GM21528 (cell line): ENCODE measurements around the gene PPIE.
A peak's percentile ranks its signal among the peaks of the same experiment; 100 is the strongest.
"Not testable (repeated sequence)": the region's sequence is repeated elsewhere in the genome, so short reads cannot be mapped to it uniquely, and the experiment has no call there.

Experiments
- ATAC-seq: cut with Tn5 transposase; IDR thresholded peaks from one replicate; pipeline ENCODE4 v1.9.1; 2021; ENCODE audit warnings: mild to moderate bottlenecking, moderate library complexity; ENCODE audit not compliant: unreplicated experiment, low FRiP score

Gene PPIE

GRCh38 chr1:39757501-39757900 is 18.8 kb downstream of the PPIE start:
- ATAC-seq, result no peak

- no peak for ATAC-seq
These were observed 20.1 kb downstream of the PPIE start for GRCh38 chr1:39758556-39759435.

- ATAC-seq, result no peak
These were observed 20.7 kb downstream of the PPIE start for GRCh38 chr1:39759436-39759726.

- no peak for ATAC-seq
These were observed 21.7 kb downstream of the PPIE start for GRCh38 chr1:39760074-39761008.

- ATAC-seq, result no peak
These were observed 22.3 kb downstream of the PPIE start for GRCh38 chr1:39761016-39761415.

GRCh38 chr1:39761557-39762260 is 23.0 kb downstream of the PPIE start:
- no peak for ATAC-seq

- ATAC-seq, result no peak
These were observed 24.2 kb downstream of the PPIE start for GRCh38 chr1:39762550-39763540.

- not testable (repeated sequence) for ATAC-seq
These were observed 25.1 kb downstream of the PPIE start for GRCh38 chr1:39763619-39764374.

- not testable (repeated sequence) for ATAC-seq
These were observed 25.8 kb downstream of the PPIE start for GRCh38 chr1:39764512-39764911.

GRCh38 chr1:39766466-39766865 is 27.8 kb downstream of the PPIE start:
- not testable (repeated sequence) for ATAC-seq

GRCh38 chr1:39769502-39769901 is 30.8 kb downstream of the PPIE start:
- not testable (repeated sequence) for ATAC-seq

- ATAC-seq, result not testable (repeated sequence)
These were observed 31.7 kb downstream of the PPIE start for GRCh38 chr1:39770100-39771021.

GRCh38 chr1:39771022-39771532 is 32.4 kb downstream of the PPIE start, which contains the start of gene OXCT2:
Gene OXCT2, minus strand, starts transcription at chr1:39771348. Its CDS starts 93 bp downstream, at chr1:39771255.
- not testable (repeated sequence) for ATAC-seq

- ATAC-seq, result not testable (repeated sequence)
These were observed 34.8 kb downstream of the PPIE start for GRCh38 chr1:39773369-39773979.

GRCh38 chr1:39775141-39775540 is 36.5 kb downstream of the PPIE start:
- ATAC-seq, result not testable (repeated sequence)

GRCh38 chr1:39775676-39776399 is 37.2 kb downstream of the PPIE start:
- ATAC-seq, result peak; percentile 38

GRCh38 chr1:39776400-39776713 is 37.7 kb downstream of the PPIE start:
- ATAC-seq, result peak; percentile 47
